Nephron progenitor cell (in vitro differentiated cells): ENCODE data around the gene TMEM139.
"Not testable (repeated sequence)": the region's sequence is repeated elsewhere in the genome, so short reads cannot be mapped to it uniquely, and the experiment has no call there.

Experiments
- DNase-seq: peaks from one replicate; pipeline ENCODE4 v3.0.0; 2021
- H3K27ac Mint-ChIP-seq: 2 replicates; pipeline ENCODE4 v1.8.0; 2021; ENCODE audit warnings: mild to moderate bottlenecking, moderate library complexity, mixed read lengths
- H3K27me3 Mint-ChIP-seq: 2 replicates; pipeline ENCODE4 v1.8.0; 2021; ENCODE audit warnings: mild to moderate bottlenecking, low read depth, mixed read lengths; ENCODE audit not compliant: poor library complexity
- H3K36me3 Mint-ChIP-seq: 2 replicates; pipeline ENCODE4 v1.8.0; 2021; ENCODE audit warnings: low read depth, mixed read lengths
- H3K4me1 Mint-ChIP-seq: 2 replicates; pipeline ENCODE4 v1.8.0; 2021; ENCODE audit warnings: mixed read lengths
- H3K4me3 Mint-ChIP-seq: 2 replicates; pipeline ENCODE4 v1.8.0; 2021; ENCODE audit warnings: mild to moderate bottlenecking, moderate library complexity, mixed read lengths
- H3K9me3 Mint-ChIP-seq: 2 replicates; pipeline ENCODE4 v1.8.0; 2021; ENCODE audit warnings: mild to moderate bottlenecking, moderate library complexity, mixed read lengths
- TF ChIP-seq, protein P1 (sequence below): fragments of 200-600 bp; sonication (generic); IDR thresholded peaks from 2 replicates; pipeline ENCODE4 v1.5.0; 2021; ENCODE audit warnings: antibody characterized with exemption

Gene TMEM139

DNA sequence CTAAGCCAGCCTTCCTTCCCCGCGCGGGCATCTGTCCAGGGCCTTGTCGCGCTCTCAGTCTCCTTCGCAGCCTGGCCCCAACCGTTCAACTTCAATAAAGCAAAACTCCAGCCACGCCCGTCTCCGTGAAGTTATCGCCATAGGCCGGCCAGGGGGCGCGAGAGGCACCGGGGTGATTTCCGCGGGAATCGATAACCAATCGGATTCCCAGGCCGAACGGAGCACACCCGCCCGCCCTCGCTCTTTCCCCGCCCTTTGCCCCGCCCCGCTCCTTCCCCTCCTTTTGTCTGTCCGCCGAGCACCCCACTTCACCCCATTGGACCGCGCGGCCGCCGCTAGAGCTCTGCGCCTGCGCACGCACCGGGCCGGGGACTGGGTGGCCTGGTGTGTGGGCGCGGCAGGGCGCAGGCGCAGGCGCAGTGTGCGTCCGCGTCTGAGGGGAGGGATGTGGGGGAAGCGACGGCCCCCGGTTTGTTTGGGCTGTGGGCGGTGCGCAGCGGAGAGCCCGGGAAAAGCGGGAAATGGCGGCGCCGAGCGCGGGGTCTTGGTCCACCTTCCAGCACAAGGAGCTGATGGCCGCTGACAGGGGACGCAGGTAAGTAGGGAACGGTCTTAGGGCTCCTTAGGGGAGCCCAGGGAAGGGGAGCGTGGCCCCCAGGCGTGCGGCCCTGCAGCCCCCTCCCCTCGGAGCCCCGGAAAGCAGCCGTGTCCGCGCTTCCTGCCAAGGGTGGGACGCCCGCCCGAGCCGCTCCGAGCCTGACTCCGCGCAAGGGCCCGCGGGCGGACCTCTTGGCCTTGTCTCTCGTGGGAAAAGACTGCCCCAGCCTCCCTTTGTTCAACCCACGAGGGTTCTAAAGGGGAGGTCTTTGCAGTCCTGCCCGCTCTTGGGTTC lies 3.4 kb downstream of the TMEM139 start, which contains the start of gene CASP2:
Gene CASP2 (plus strand): TSS at position 417 of the 892 bp plus-strand sequence. CDS start 105 bp downstream, at position 522.
- Mint-ChIP-seq H3K4me1 (peaks cover 51% of the 10 kb centered on the region), H3K4me3 (peak within 1 kb of the TSS; percentile 98), H3K9me3 (peaks cover 16% of the 10 kb centered on the region), H3K27ac (peak within 1 kb of the TSS; percentile 85), H3K36me3 (peaks cover 34% of the 10 kb centered on the region), H3K27me3 (peaks cover 13% of the 10 kb centered on the region)
- TF ChIP-seq, protein P1, sequence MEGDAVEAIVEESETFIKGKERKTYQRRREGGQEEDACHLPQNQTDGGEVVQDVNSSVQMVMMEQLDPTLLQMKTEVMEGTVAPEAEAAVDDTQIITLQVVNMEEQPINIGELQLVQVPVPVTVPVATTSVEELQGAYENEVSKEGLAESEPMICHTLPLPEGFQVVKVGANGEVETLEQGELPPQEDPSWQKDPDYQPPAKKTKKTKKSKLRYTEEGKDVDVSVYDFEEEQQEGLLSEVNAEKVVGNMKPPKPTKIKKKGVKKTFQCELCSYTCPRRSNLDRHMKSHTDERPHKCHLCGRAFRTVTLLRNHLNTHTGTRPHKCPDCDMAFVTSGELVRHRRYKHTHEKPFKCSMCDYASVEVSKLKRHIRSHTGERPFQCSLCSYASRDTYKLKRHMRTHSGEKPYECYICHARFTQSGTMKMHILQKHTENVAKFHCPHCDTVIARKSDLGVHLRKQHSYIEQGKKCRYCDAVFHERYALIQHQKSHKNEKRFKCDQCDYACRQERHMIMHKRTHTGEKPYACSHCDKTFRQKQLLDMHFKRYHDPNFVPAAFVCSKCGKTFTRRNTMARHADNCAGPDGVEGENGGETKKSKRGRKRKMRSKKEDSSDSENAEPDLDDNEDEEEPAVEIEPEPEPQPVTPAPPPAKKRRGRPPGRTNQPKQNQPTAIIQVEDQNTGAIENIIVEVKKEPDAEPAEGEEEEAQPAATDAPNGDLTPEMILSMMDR: peak; percentile 11
- peak; percentile 97 for DNase-seq

DNA sequence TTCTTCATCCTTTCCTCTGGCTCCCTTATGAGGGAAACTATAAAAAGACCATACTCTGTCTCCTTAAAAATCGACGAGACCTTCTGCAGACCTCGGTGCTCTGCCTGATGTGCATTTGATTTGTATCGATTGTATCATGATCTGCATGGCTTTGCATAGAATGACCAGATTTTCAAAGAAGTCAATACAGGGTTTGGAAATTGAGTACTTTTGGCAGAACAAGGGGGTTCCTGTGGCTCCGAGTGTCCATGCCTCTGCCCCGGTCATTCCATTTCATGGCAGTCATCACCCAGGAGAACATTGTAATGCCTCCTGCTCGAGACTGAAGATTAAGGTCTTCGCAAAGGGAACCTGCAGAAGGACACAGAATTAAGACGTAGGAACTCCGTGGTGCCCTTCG lies 4.1 kb downstream of the TMEM139 start:
- DNase-seq: no peak
- Mint-ChIP-seq H3K4me1 (peaks cover 46% of the 10 kb centered on the region), H3K36me3 (peaks cover 41% of the 10 kb centered on the region), H3K4me3 (peak overlapping the region; percentile 98), H3K27me3 (peaks cover 9% of the 10 kb centered on the region), H3K27ac (peak overlapping the region; percentile 85), H3K9me3 (peaks cover 16% of the 10 kb centered on the region)
- TF ChIP-seq, protein P1: no peak

DNA sequence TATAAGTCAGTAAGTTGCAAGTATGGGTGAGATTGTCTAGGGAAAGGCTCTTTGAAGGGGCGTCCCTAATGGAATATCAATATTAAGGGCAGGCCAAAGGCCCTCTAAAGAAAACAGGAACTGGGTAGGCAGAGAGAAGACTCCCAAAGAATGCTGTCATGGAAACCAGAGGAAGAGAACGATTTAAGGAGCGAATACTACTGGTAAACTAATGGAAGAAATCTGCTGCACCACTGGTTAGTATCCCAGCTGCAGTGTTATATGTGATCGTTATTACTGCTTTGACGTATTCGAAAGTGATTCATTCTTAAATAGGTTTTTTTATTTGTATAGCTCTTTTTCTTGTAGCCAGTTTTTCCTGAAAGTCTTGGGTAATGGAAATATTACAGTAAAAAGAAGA lies 4.7 kb downstream of the TMEM139 start:
- Mint-ChIP-seq H3K4me3 (peak overlapping the region; percentile 98), H3K4me1 (peaks cover 41% of the 10 kb centered on the region), H3K27me3 (peaks cover 9% of the 10 kb centered on the region), H3K27ac (peak overlapping the region; percentile 85), H3K9me3 (peaks cover 16% of the 10 kb centered on the region), H3K36me3 (peaks cover 47% of the 10 kb centered on the region)
- no peak for DNase-seq
- TF ChIP-seq, protein P1: no peak

DNA sequence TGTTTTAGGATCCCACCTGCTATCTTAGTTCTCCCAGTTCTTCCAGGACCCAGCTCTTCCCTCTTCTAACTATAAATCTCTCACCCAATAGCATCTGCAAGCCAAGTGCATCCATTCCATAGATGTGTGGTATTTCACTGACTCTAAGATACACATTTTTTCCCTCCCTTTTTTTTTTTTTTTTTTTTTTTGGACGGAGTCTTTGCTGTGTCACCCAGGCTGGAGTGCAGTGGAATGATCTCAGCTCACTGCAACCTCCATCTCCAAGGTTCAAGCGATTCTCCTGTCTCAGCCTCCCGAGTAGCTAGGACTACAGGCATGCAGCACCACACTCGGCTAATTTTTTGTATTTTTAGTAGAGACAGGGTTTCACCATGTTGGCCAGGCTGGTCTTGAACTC lies 5.1 kb downstream of the TMEM139 start:
- H3K27ac Mint-ChIP-seq, DNase-seq, H3K27me3 Mint-ChIP-seq: not testable (repeated sequence)
- Mint-ChIP-seq H3K36me3 (peaks cover 52% of the 10 kb centered on the region), H3K4me1 (peaks cover 37% of the 10 kb centered on the region), H3K9me3 (peaks cover 16% of the 10 kb centered on the region), H3K4me3 (peak overlapping the region; percentile 98)

DNA sequence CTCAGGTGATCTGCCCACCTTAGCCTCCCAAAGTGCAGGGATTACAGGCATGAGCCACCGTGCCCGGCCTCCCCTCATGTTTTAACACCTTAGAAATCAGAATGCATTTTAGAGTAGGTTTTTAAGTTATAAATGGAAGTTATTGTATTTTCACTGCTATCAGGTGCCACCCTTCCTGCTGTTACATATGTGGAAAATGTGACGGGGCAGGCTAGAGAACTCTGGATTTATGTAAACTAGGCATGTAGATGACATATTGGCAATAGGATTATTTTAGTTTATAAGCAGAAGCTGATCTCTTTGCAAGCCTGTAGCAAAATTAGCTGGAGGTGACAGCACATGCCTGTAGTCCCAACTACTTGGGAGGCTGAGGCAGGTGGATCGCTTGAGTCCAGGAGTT lies 5.5 kb downstream of the TMEM139 start:
- H3K27ac Mint-ChIP-seq: no peak overlapping the region
- peaks cover 8% of the 10 kb centered on the region for H3K27me3 Mint-ChIP-seq
- peaks cover 56% of the 10 kb centered on the region for H3K36me3 Mint-ChIP-seq
- no peak for DNase-seq
- H3K4me1 Mint-ChIP-seq: peaks cover 34% of the 10 kb centered on the region
- H3K9me3 Mint-ChIP-seq: peaks cover 16% of the 10 kb centered on the region
- TF ChIP-seq, protein P1: no peak
- peak overlapping the region; percentile 98 for H3K4me3 Mint-ChIP-seq

DNA sequence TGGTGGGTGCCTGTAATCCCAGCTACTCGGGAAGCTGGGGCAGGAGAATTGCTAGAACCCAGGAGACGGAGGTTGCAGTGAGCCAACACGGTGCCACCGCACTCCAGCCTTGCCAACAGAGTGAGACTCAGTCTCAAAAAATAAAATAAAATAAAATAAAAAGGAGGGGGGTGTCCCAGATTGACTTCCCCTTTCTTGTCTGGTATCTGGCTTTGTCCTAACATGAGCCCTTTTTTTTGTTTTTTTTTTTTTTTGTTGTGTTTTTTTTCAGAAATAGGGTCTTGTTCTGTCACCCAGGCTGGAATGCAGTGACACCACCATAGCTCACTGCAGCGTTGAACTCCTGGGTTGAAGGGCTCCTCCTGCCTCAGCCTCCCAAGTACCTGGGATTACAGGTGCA lies 8.1 kb downstream of the TMEM139 start:
- Mint-ChIP-seq H3K27me3 (no peaks in the 10 kb centered on the region), H3K4me1 (peaks cover 34% of the 10 kb centered on the region), H3K36me3 (peaks cover 70% of the 10 kb centered on the region), H3K27ac (no peak overlapping the region), H3K4me3 (no peak overlapping the region), H3K9me3 (peaks cover 2% of the 10 kb centered on the region)
- no peak for DNase-seq
- TF ChIP-seq, protein P1: no peak
